ENCODE data around the gene CALY.
A peak's percentile ranks its signal among the peaks of the same experiment; 100 is the strongest.

- TF ChIP-seq YY1 (IDR thresholded peaks at IDR 0.05; ENCODE audit: extremely low read depth, insufficient replicate concordance, low read depth, low read length) (no peak), CTCF (IDR thresholded peaks at IDR 0.05 in 2 of 3, conservative IDR thresholded peaks at IDR 0.05 in 1 of 3; ENCODE audit: borderline replicate concordance in 1 of 3, insufficient read depth in 1 of 3, low read depth in 2 of 3, low read length in 2 of 3) (peak; percentile 66 to 73 (median 70)), ZBTB33 (IDR thresholded peaks at IDR 0.05; ENCODE audit: extremely low read depth, insufficient replicate concordance, low read length) (no peak), RAD21 (IDR thresholded peaks at IDR 0.05; ENCODE audit: low read depth) (peak; percentile 72), POLR2A (IDR thresholded peaks at IDR 0.05; ENCODE audit: borderline replicate concordance, extremely low read depth, insufficient read depth, insufficient read length) (no peak), SRF (IDR thresholded peaks at IDR 0.05; ENCODE audit: low read depth) (no peak), MAX (IDR thresholded peaks at IDR 0.05) (no peak), REST (IDR thresholded peaks at IDR 0.05; ENCODE audit: low read depth) (no peak), ZNF274 (IDR thresholded peaks at IDR 0.05; ENCODE audit: low read depth, low read length) (no peak), EZH2 (IDR thresholded peaks at IDR 0.05) (no peak), POLR2AphosphoS5 (IDR thresholded peaks at IDR 0.05; ENCODE audit: low read depth, low read length) (no peak)
Observed at GRCh38 chr10:133329491-133330202, 7.0 kb downstream of the CALY start.

Measured in HCT116 (cell line).